Activated T-cell treated with anti-CD3 and anti-CD28 coated beads for 48 hours (primary cell): Measurements from ENCODE around the gene AP3S2.
"Not testable (repeated sequence)": the region's sequence is repeated elsewhere in the genome, so short reads cannot be mapped to it uniquely, and the experiment has no call there.

Source experiments
- DNase-seq: peaks from one replicate; pipeline ENCODE4 v3.0.0-alpha.2; 2020; ENCODE audit warnings: low read depth

Gene AP3S2

DNA sequence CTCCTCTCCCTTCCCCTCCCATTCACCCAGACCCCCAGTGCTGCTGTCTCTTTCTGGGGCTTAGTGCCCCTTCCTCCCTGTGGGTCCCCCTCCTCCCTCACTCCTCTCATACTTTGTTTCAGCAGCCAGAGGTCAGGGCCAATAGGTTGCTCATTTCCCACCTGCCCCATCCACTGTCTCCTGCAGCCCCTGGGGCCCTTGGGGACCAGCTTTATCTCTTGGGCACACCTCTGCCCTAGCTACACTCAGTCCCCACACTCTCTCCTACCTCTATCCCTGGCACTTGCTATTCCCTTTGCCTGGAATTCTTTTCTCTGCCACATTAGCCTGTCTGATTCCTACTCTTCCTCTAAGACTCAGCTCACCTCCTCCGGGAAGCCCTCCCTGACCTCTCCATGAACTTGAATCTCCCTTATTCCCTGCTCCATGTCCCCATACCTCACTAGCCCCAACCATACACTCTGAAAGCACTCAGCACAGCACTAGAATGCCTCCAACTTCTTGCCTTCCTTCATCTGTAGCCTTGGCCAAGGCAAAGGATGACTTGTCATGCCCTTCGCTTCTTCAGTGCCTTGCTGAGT is 93.8 kb downstream of the AP3S2 start:
- no peak for DNase-seq

GRCh38 chr15:89799011-89799911 is 94.5 kb downstream of the AP3S2 start:
- no peak for DNase-seq

GRCh38 chr15:89797678-89798201 is 96.1 kb downstream of the AP3S2 start:
- DNase-seq, result no peak

DNA sequence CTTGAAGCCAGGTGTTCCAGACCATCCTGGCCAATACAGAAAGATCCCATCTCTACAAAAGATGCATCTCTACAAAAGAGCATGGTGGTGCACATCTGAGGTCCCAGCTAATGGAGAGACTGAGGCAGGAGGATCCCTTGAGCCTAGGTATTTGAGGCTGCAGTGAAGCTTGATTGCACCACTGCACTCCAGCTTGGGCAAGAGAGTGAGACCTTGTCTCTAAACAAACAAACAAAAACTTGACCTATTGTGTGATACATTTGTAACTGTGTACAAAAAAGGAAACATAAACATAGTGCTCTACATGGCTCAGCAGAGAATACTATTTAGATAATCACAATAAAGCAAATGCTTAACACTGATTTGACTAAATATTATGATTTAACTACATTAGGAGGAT is 97.8 kb downstream of the AP3S2 start:
- no peak for DNase-seq

- DNase-seq, result no peak
Observed at GRCh38 chr15:89794627-89795241, 99.1 kb downstream of the AP3S2 start.

DNA sequence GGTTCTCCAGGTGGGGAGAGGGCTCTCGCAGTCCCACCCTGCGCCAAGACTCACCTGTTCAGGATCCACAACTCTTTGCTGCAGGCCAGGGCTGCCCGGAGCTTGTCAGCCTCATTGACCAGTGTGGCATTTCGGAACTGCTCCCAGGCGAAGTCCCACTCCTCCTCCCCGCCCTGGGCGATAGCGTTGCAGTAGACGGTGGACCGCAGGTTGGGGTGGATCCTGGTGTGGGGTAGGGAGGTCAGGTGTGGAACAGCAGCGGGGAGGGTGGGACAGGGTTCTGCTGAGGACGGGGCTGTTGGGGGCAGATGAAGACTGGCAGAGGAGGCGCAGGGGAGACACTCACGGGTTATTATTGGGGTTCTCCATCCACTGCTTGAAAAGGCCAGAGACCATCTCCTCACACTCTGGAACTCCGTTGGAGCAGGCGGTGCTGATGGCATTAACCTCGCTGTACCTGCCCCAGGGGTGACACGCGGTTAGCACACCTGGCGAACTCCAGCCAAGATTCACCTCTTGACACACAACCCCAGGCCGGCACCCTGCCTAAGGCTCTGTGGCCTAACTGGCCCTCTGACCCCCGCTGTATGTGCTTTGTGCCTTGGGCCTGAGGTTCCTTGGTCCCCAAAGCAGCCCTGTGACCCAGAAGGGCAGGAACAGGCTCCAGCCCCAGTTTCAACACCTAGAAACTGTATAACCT is 101.5 kb downstream of the AP3S2 start:
- no peak for DNase-seq

- no peak for DNase-seq
Observed at GRCh38 chr15:89790661-89791060, 103.1 kb downstream of the AP3S2 start.

DNA sequence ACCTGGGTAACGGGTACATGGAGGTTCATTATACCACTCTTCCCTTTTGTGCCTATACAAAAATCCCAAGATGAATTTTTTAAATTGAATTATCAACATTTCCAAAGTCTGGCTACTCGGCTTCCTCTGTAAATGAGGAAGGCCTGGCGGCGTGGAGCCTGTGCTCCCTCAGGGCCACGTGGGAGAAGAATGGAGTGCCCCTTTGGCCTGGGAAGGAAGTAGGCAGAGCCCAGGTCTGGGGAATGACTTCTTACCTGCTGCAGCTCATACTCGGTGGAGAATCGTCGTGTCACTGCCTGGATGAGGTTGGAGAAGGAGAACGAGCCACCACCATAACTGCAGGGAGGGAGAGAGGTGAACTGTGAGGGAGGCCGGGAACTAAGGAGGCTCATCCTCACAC is 103.6 kb downstream of the AP3S2 start:
- DNase-seq, result no peak

GRCh38 chr15:89788585-89788984 is 105.2 kb downstream of the AP3S2 start:
- DNase-seq, result not testable (repeated sequence)

- DNase-seq, result no peak
Observed at GRCh38 chr15:89787944-89788343, 105.8 kb downstream of the AP3S2 start.

DNA sequence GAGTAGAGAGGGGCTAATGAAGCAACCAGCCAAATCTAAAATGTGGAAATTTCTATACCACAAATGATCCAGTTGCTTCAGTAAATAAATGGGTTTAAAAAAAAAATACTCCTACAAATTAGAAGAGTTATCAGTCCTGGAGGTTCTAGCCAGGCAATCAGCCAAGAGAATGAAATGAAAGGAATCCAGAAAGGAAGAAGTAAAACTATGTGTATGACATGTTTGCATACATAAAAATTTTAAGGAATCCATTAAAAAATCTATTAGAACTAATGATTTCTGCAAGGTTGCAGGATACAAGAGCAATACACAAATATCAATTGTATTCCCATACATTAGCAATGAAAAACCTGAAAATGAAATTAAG is 108.0 kb downstream of the AP3S2 start:
- DNase-seq, result no peak

DNA sequence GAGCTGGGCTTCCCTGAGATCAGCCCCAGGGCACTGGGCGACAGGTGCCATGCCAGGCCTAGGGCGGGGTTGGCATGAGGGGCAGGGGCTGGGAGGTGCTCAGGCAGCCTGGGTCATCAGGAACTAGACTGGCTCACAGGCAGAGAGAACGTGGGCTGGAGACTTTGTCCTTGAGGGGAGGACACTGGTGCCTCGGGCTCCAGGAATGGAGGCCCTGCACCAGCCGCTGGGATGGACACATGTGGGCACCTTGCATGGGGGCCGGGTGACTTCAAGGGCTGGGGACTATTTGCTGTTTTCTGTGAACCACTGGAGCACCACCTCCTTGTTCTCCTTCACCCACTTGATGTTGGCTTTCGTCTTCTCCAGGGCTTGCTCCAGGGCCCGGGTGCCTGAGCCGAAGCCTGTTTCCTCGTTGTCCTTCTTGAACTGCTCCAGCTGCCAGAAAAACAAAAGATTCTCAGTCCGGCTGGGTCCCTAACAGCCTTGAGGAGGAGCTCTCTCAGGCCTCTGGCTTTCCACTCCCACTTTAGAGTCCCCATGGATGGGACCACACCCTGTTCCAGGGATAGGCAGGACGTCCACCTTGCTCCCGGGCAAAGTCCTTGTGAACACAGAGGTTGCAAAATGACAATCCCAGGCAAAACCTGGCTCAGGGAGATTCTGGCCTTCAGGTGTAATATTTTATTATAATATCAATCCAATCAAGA is 108.6 kb downstream of the AP3S2 start:
- DNase-seq, result no peak

DNA sequence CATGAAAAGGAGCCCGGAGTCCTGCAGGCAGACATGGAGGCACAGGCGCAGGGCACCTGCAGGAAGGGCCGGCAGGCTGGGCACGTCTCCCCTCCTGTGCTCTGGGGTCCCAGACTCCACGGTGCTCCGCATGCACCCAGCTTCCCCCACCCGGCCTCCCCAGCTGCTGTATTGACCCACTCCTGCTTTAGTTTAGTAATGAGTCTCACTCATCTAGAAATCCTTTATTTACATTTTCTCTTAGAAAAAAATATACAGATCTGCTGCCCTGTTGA is 109.2 kb downstream of the AP3S2 start:
- no peak for DNase-seq

- no peak for DNase-seq
Observed at GRCh38 chr15:89783861-89784685, 109.7 kb downstream of the AP3S2 start.

- DNase-seq, result no peak
Observed at GRCh38 chr15:89783111-89783860, 110.5 kb downstream of the AP3S2 start.

GRCh38 chr15:89782619-89782950 is 111.2 kb downstream of the AP3S2 start:
- not testable (repeated sequence) for DNase-seq

DNA sequence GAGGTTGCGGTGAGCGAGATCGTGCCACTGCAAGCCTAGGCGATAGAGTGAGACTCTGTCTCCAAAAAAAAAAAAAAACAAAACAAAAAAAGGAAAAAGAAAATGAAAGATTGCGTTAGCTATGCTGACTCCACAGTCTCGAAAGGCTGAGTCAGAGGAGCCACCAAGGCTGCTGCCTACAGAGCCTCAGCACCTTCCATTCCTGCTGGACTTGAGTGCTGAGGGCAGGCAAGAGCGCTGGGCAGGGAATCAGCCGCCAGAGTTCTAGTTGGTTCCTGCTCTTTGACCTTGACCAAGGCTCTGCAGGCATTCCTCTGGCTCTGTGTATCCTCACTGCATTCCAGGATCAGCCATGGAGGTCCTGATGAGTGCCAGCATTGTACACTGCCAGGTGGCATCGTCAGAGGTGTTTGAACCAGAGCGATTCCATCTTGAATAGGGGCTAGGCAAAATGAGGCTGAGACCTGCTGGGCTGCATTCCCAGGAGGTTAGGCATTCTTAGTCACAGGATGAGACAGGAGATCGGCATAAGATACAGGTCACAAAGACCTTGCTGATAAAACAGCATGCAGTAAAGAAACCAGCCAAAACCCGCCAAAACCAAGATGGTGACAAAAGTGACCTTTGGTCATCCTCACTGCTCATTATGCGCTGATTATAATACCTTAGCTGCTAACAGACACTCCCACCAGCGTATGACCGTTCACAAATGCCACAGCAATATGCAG is 111.7 kb downstream of the AP3S2 start:
- DNase-seq, result no peak

GRCh38 chr15:89781055-89781454 is 112.7 kb downstream of the AP3S2 start:
- DNase-seq, result no peak

- DNase-seq, result no peak
Observed at GRCh38 chr15:89780601-89781000, 113.2 kb downstream of the AP3S2 start.
